HepG2 (cell line): ENCODE data around the gene GGA2. TPM values are rescaled to one million over a fixed set of nuclear protein-coding genes. Genes with fewer than 3 reads are reported as not detected.

Experiments
- AGO2 ChIP-seq: fragments of 200-400 bp; formaldehyde crosslinking; optimal IDR thresholded peaks from 2 replicates; pipeline ENCODE3; 2017; ENCODE audit warnings: mild to moderate bottlenecking, low read depth, low read length, moderate library complexity
- CBX1 ChIP-seq: IDR thresholded peaks from one replicate; pipeline ENCODE4 v1.6.1; 2016; ENCODE audit warnings: antibody characterized with exemption, low read depth
- DPF2 ChIP-seq: sonication (generic); formaldehyde crosslinking; IDR thresholded peaks from 2 replicates; pipeline ENCODE4 v1.4.0; 2020; ENCODE audit warnings: mild to moderate bottlenecking, low read depth, missing genetic modification reagents, borderline replicate concordance
- EHMT2 ChIP-seq: fragments of 200-600 bp; sonication (generic); IDR thresholded peaks from 2 replicates; pipeline ENCODE4 v1.7.0; 2017; ENCODE audit warnings: antibody characterized with exemption, low read depth, low read length, borderline replicate concordance
- ETV6 ChIP-seq: sonication (generic); formaldehyde crosslinking; conservative IDR thresholded peaks from 2 replicates; pipeline ENCODE4 v1.4.0; 2020; ENCODE audit warnings: missing genetic modification reagents
- GFI1 ChIP-seq: sonication (generic); formaldehyde crosslinking; IDR thresholded peaks from 2 replicates; pipeline ENCODE4 v1.5.0; 2020; ENCODE audit warnings: missing genetic modification reagents, mild to moderate bottlenecking, borderline replicate concordance
- KLF6 ChIP-seq: IDR thresholded peaks from 2 replicates; pipeline ENCODE4 v1.8.0; 2016; ENCODE audit warnings: missing biosample characterization, missing genetic modification reagents
- MED8 ChIP-seq: sonication (generic); formaldehyde crosslinking; IDR thresholded peaks from 2 replicates; pipeline ENCODE4 v1.8.1; 2023; ENCODE audit warnings: mild to moderate bottlenecking, missing genetic modification reagents; ENCODE audit not compliant: insufficient replicate concordance
- NKX3-1 ChIP-seq: sonication (generic); formaldehyde crosslinking; IDR thresholded peaks from 2 replicates; pipeline ENCODE4 v1.5.0; 2020; ENCODE audit warnings: missing genetic modification reagents
- NR0B2 ChIP-seq: sonication (generic); formaldehyde crosslinking; IDR thresholded peaks from 2 replicates; pipeline ENCODE4 v1.4.0; 2020; ENCODE audit warnings: mild to moderate bottlenecking, missing genetic modification reagents
- ONECUT2 ChIP-seq: sonication (generic); formaldehyde crosslinking; IDR thresholded peaks from 2 replicates; pipeline ENCODE4 v1.4.0; 2020; ENCODE audit warnings: missing genetic modification reagents
- PAX8 ChIP-seq: sonication (generic); formaldehyde crosslinking; IDR thresholded peaks from 2 replicates; pipeline ENCODE4 v1.8.0; 2022; ENCODE audit warnings: mild to moderate bottlenecking, missing genetic modification reagents, borderline replicate concordance
- PCBP1 ChIP-seq: fragments of 200-400 bp; formaldehyde crosslinking; IDR thresholded peaks from 2 replicates; pipeline ENCODE4 v1.6.1; 2017; ENCODE audit warnings: mild to moderate bottlenecking, low read depth, low read length, borderline replicate concordance
- SAFB2 ChIP-seq: sonication (generic); formaldehyde crosslinking; IDR thresholded peaks from 2 replicates; pipeline ENCODE4 v1.5.1; 2020; ENCODE audit warnings: missing genetic modification reagents, low read depth, mild to moderate bottlenecking, borderline replicate concordance
- YEATS2 ChIP-seq: sonication (generic); formaldehyde crosslinking; IDR thresholded peaks from 2 replicates; pipeline ENCODE4 v1.4.0; 2020; ENCODE audit warnings: missing genetic modification reagents, borderline replicate concordance
- ZNF160 ChIP-seq: sonication (generic); formaldehyde crosslinking; IDR thresholded peaks from 2 replicates; pipeline ENCODE4 v1.8.0; 2022; ENCODE audit warnings: mild to moderate bottlenecking, inconsistent platforms, missing genetic modification reagents
- ZNF256 ChIP-seq: sonication (generic); formaldehyde crosslinking; conservative IDR thresholded peaks from 2 replicates; pipeline ENCODE4 v1.4.0; 2020; ENCODE audit warnings: missing genetic modification reagents
- ZNF296 ChIP-seq: sonication (generic); formaldehyde crosslinking; conservative IDR thresholded peaks from 2 replicates; pipeline ENCODE4 v1.5.0; 2020; ENCODE audit warnings: mild to moderate bottlenecking, missing genetic modification reagents
- ZNF30 ChIP-seq: sonication (generic); formaldehyde crosslinking; IDR thresholded peaks from 2 replicates; pipeline ENCODE4 v1.5.0; 2020; ENCODE audit warnings: mild to moderate bottlenecking, missing genetic modification reagents
- ZNF468 ChIP-seq: sonication (generic); formaldehyde crosslinking; IDR thresholded peaks from 2 replicates; pipeline ENCODE4 v1.8.0; 2022; ENCODE audit warnings: mild to moderate bottlenecking, moderate library complexity, missing genetic modification reagents
- ZNF512 ChIP-seq: sonication (generic); formaldehyde crosslinking; IDR thresholded peaks from 2 replicates; pipeline ENCODE4 v1.4.0; 2020; ENCODE audit warnings: mild to moderate bottlenecking, missing genetic modification reagents
- ZNF563 ChIP-seq: sonication (generic); formaldehyde crosslinking; IDR thresholded peaks from 2 replicates; pipeline ENCODE4 v1.8.0; 2022; ENCODE audit warnings: mild to moderate bottlenecking, moderate library complexity, missing genetic modification reagents
- ZNF564 ChIP-seq: sonication (generic); formaldehyde crosslinking; IDR thresholded peaks from 2 replicates; pipeline ENCODE4 v1.8.1; 2023; ENCODE audit warnings: mild to moderate bottlenecking, missing genetic modification reagents
- ZNF660 ChIP-seq: sonication (generic); formaldehyde crosslinking; IDR thresholded peaks from 2 replicates; pipeline ENCODE4 v1.5.1; 2020; ENCODE audit warnings: mild to moderate bottlenecking, low read depth, missing genetic modification reagents, borderline replicate concordance
- ZNF737 ChIP-seq: sonication (generic); formaldehyde crosslinking; IDR thresholded peaks from 2 replicates; pipeline ENCODE4 v1.5.0; 2020; ENCODE audit warnings: missing genetic modification reagents, mild to moderate bottlenecking, borderline replicate concordance
- polyA plus RNA-seq, 8 experiments: library from polyadenylated mRNA; depleted of rRNA in 3 of 8; stranded (reverse) in 7 of 8; unstranded in 1 of 8; fragments of >200 nt; fragmentation: Illumina TruSeq in 4 of 8; extraction: Trizol in 4 of 8; gene quantifications; 2 replicates each; pipeline versions ENCODE4 v1.2.1 to v1.2.3, GENCODE V29; 2011 to 2016; ENCODE audit warnings: low read depth in 4 of 8, missing spikeins in 1 of 8, mixed read lengths in 1 of 8; ENCODE audit not compliant: insufficient read depth in 1 of 8
- total RNA-seq, 5 experiments: library from RNA; depleted of rRNA; stranded (reverse); fragments of >200 nt; fragmentation: Illumina TruSeq; extraction: Trizol; gene quantifications; 2 replicates each; pipeline ENCODE4 v1.2.3, GENCODE V29; 2016; ENCODE audit warnings: low read depth in 1 of 5
- TF ChIP-seq, protein P1 (sequence below): sonication (generic); formaldehyde crosslinking; IDR thresholded peaks from 2 replicates; pipeline ENCODE4 v1.4.0; 2020; ENCODE audit warnings: mild to moderate bottlenecking, missing genetic modification reagents
- TF ChIP-seq, protein P2 (sequence below): IDR thresholded peaks from 2 replicates; pipeline ENCODE4 v1.6.1; 2016; ENCODE audit warnings: missing genetic modification reagents, missing compliant biosample characterization

The GGA2 gene
- total and polyA plus RNA-seq, 2 of the 13 experiments (the other 11 are each of a cell fraction or from before 2014, with no cell fraction given) = 51.5 to 69.8 TPM

GRCh38 chr16:23556881-23557778, 46.8 kb upstream of the GGA2 start, which contains the start of the genes EARS2 and UBFD1 (continued):
- peak; percentile 67; the same call in 1 of the 2 replicates for TF ChIP-seq ZNF296 (CRISPR knock-in tag)
- TF ChIP-seq ZNF737 (CRISPR knock-in tag) = no peak; the same call in 1 of the 2 replicates
- no peak for TF ChIP-seq ZNF30 (CRISPR knock-in tag)
- no peak; the same call in 1 of the 2 replicates for TF ChIP-seq EHMT2
- TF ChIP-seq ZNF468 = no peak
- peak; percentile 79 for TF ChIP-seq KLF6 (CRISPR knock-in tag)
- peak; percentile 98 for TF ChIP-seq YEATS2 (CRISPR knock-in tag)
- peak; percentile 96 for TF ChIP-seq NKX3-1 (CRISPR knock-in tag)
- peak; percentile 32; the same call in 1 of the 2 replicates for TF ChIP-seq DPF2 (CRISPR knock-in tag)
- TF ChIP-seq, protein P1, sequence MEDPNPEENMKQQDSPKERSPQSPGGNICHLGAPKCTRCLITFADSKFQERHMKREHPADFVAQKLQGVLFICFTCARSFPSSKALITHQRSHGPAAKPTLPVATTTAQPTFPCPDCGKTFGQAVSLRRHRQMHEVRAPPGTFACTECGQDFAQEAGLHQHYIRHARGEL (CRISPR knock-in tag) = peak; percentile 95; the same call in 1 of the 2 replicates
- TF ChIP-seq PAX8 = peak; percentile 92; the same call in 1 of the 2 replicates
- peak; percentile 93; the same call in 1 of the 2 replicates for TF ChIP-seq ZNF256 (CRISPR knock-in tag)
- TF ChIP-seq ONECUT2 (CRISPR knock-in tag) = peak; percentile 57; the same call in 1 of the 2 replicates
- peak; percentile 81 for TF ChIP-seq GFI1 (CRISPR knock-in tag)
- TF ChIP-seq CBX1 = peak; percentile 89
- TF ChIP-seq SAFB2 (CRISPR knock-in tag) = peak; percentile 52; the same call in 1 of the 2 replicates
- TF ChIP-seq, protein P2, sequence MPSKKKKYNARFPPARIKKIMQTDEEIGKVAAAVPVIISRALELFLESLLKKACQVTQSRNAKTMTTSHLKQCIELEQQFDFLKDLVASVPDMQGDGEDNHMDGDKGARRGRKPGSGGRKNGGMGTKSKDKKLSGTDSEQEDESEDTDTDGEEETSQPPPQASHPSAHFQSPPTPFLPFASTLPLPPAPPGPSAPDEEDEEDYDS = peak; percentile 82
- TF ChIP-seq NR0B2 = peak; percentile 98
- TF ChIP-seq ZNF160 (CRISPR knock-in tag) = peak; percentile 94
- peak; percentile 76 for TF ChIP-seq AGO2
- 0 out of 2 replicates have a peak, but pooled peaks have one; percentile 89 for TF ChIP-seq ZNF564 (CRISPR knock-in tag)
- peak; percentile 93 for TF ChIP-seq MED8 (CRISPR knock-in tag)
- no peak; the same call in 1 of the 2 replicates for TF ChIP-seq ETV6 (CRISPR knock-in tag)
- TF ChIP-seq ZNF660 (CRISPR knock-in tag) = no peak
- peak; percentile 37; the same call in 1 of the 2 replicates for TF ChIP-seq ZNF563 (CRISPR knock-in tag)
- peak; percentile 95; the same call in 1 of the 2 replicates for TF ChIP-seq PCBP1
- 0 out of 2 replicates have a peak, but pooled peaks have one; percentile 58 for TF ChIP-seq ZNF512 (CRISPR knock-in tag)
